ENCODE data around the gene DNASE2.

DNASE2 gene

DNA sequence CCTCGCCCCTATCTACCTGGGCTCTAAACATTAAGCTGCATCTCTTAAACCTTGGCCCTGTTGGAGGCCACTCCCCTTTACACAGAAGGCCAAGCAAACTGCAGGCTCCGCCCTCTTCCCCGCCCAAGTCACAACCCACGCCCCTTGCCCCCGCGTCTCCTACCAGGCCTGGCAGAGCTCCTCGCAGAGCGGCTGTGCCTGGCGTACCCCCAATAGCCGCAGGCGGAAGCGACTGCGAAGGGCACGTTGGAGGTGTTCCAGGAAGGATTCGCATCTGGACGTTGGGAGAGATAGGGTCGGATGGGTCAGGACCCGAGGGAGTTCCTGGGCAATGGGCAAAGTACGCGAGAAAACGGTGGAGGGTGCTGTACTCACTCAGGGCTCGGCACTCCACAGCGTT is 52.8 kb downstream of the DNASE2 start:
- no peak for DNase-seq

- no peak for DNase-seq
Measured at GRCh38 chr19:12825254-12826131, 55.8 kb downstream of the DNASE2 start.
